GM12801 (cell line): ENCODE results near the gene IFNG-AS1.

Source experiments
- CTCF ChIP-seq: IDR thresholded peaks from one replicate; pipeline ENCODE4 v1.5.1; 2011; ENCODE audit warnings: control low read depth; ENCODE audit not compliant: insufficient read length; ENCODE audit errors: extremely low read depth

The IFNG-AS1 gene

GRCh38 chr12:68007466-68007865 lies 18.2 kb downstream of the IFNG-AS1 start:
- no peak for TF ChIP-seq CTCF

GRCh38 chr12:68011206-68011881 lies 22.1 kb downstream of the IFNG-AS1 start:
- TF ChIP-seq CTCF, result no peak

GRCh38 chr12:68011882-68012207 lies 22.6 kb downstream of the IFNG-AS1 start:
- TF ChIP-seq CTCF, result no peak

GRCh38 chr12:68012712-68013111 lies 23.5 kb downstream of the IFNG-AS1 start:
- no peak for TF ChIP-seq CTCF

- TF ChIP-seq CTCF, result no peak
Observed at GRCh38 chr12:68013181-68013580, 23.9 kb downstream of the IFNG-AS1 start.

- TF ChIP-seq CTCF, result no peak
Observed at GRCh38 chr12:68016136-68016535, 26.9 kb downstream of the IFNG-AS1 start.

GRCh38 chr12:68018315-68018714 lies 29.1 kb downstream of the IFNG-AS1 start:
- no peak for TF ChIP-seq CTCF
